Fibroblast of lung (primary cell): Measurements from ENCODE around the gene HCFC2. TPM values are rescaled to one million over a fixed set of nuclear protein-coding genes. Genes with fewer than 3 reads are reported as not detected.

Source experiments
- DNase-seq, 2 donors: peaks; one replicate each; pipeline versions ENCODE4 v3.0.0 to v3.0.0-alpha.2; 2010; ENCODE audit warnings: low read depth in 2 of 2
- H2AFZ ChIP-seq: 2 replicates; pipeline ENCODE4 v1.5.1; 2012; ENCODE audit warnings: low read length, control low read depth, inconsistent platforms
- H3K27ac ChIP-seq: 2 replicates; pipeline ENCODE4 v1.5.1; 2011; ENCODE audit warnings: low read length, control low read depth; ENCODE audit not compliant: insufficient read depth
- H3K27me3 ChIP-seq: 2 replicates; pipeline ENCODE4 v1.5.1; 2011; ENCODE audit warnings: mild to moderate bottlenecking, low read length; ENCODE audit not compliant: control insufficient read depth, insufficient read depth
- H3K36me3 ChIP-seq: 2 replicates; pipeline ENCODE4 v1.5.1; 2011; ENCODE audit warnings: low read length; ENCODE audit not compliant: control insufficient read depth, insufficient read depth
- H3K4me1 ChIP-seq: 2 replicates; pipeline ENCODE4 v1.5.1; 2011; ENCODE audit warnings: low read length; ENCODE audit not compliant: control insufficient read depth, insufficient read depth; ENCODE audit errors: extremely low read depth
- H3K4me2 ChIP-seq: 2 replicates; pipeline ENCODE4 v1.5.1; 2011; ENCODE audit warnings: low read length, control low read depth; ENCODE audit not compliant: insufficient read depth; ENCODE audit errors: extremely low read depth
- H3K4me3 ChIP-seq, 4 experiments: fragments of 200-600 bp in 1 of 4; sonication (generic) in 1 of 4; replicated peaks in 1 of 4; 2 replicates each; pipeline ENCODE4 v1.5.1; 2011 to 2016; ENCODE audit warnings: low read length in 4 of 4, low read depth in 3 of 4, mild to moderate bottlenecking in 3 of 4, control low read depth in 2 of 4, inconsistent platforms in 1 of 4, mixed read lengths in 1 of 4; ENCODE audit not compliant: insufficient read depth in 1 of 4; ENCODE audit errors: control extremely low read depth in 1 of 4
- H3K79me2 ChIP-seq: 2 replicates; pipeline ENCODE4 v1.5.1; 2012; ENCODE audit warnings: mild to moderate bottlenecking, low read length, inconsistent platforms; ENCODE audit not compliant: control insufficient read depth, insufficient read depth
- H3K9ac ChIP-seq: 2 replicates; pipeline ENCODE4 v1.5.1; 2011; ENCODE audit warnings: mild to moderate bottlenecking, low read length, control low read depth; ENCODE audit not compliant: insufficient read depth
- H3K9me3 ChIP-seq: 2 replicates; pipeline ENCODE4 v1.5.1; 2012; ENCODE audit warnings: low read depth, low read length; ENCODE audit not compliant: control insufficient read depth, insufficient read depth
- H4K20me1 ChIP-seq: 2 replicates; pipeline ENCODE4 v1.5.1; 2011; ENCODE audit warnings: low read length; ENCODE audit not compliant: control insufficient read depth, insufficient read depth; ENCODE audit errors: extremely low read depth
- CTCF ChIP-seq, 2 donors: IDR thresholded peaks in 1 of 2; conservative IDR thresholded peaks in 1 of 2; 1 replicate in 1 of 2; 2 replicates in 1 of 2; pipeline ENCODE4 v1.5.1; 2011 to 2012; ENCODE audit warnings: low read length in 2 of 2, control low read depth in 1 of 2, inconsistent platforms in 1 of 2, low read depth in 1 of 2, mild to moderate bottlenecking in 1 of 2
- EZH2 ChIP-seq: IDR thresholded peaks from 2 replicates; pipeline ENCODE4 v1.5.1; 2012; ENCODE audit warnings: low read length, control low read depth, mild to moderate bottlenecking; ENCODE audit errors: missing control alignments
- polyA plus RNA-seq, 2 donors: library from polyadenylated mRNA; depleted of rRNA in 1 of 2; stranded (reverse) in 1 of 2; unstranded in 1 of 2; fragments of >200 nt; gene quantifications; 2 replicates each; pipeline ENCODE4 v1.2.1, GENCODE V29; 2011 to 2012; ENCODE audit warnings: missing spikeins in 1 of 2
- total RNA-seq: library from RNA; depleted of rRNA; stranded (reverse); fragments of >200 nt; gene quantifications from 2 replicates; pipeline ENCODE4 v1.2.1, GENCODE V29; 2014

HCFC2 gene
- total and polyA plus RNA-seq, 2 donors (not counting 1 experiment from before 2014, with no cell fraction given), result 27.0 to 36.2 TPM

- Histone ChIP-seq H3K27ac (no peak overlapping the region), H3K36me3 (no peaks in the 10 kb centered on the region), H3K4me3 (no peak overlapping the region), H3K9me3 (no peaks in the 10 kb centered on the region), H3K4me2 (no peak overlapping the region), H4K20me1 (no peaks in the 10 kb centered on the region), H3K9ac (no peak overlapping the region), H2AFZ (no peak overlapping the region), H3K27me3 (peaks cover 5% of the 10 kb centered on the region), H3K4me1 (no peaks in the 10 kb centered on the region), H3K79me2 (no peaks in the 10 kb centered on the region)
- TF ChIP-seq CTCF (conservative IDR thresholded peaks at IDR 0.05 in 1 of 2, IDR thresholded peaks at IDR 0.05 in 1 of 2; ENCODE audit: low read depth in 1 of 2, low read length in 2 of 2) (no peak), EZH2 (no peak)
- no peak for DNase-seq
Measured at GRCh38 chr12:104154806-104155205, 90.5 kb downstream of the HCFC2 start.

Other genes with a start within 250 kb of the HCFC2 start
- gene NT5DC3, start 223.3 kb upstream of the HCFC2 start, total RNA-seq, result 10.0 and 10.4 TPM in 2 replicates
- gene NT5DC3, start 223.3 kb upstream of the HCFC2 start, polyA plus RNA-seq, result 4.1 and 4.7 TPM in 2 replicates
- gene HSP90B1, start 134.1 kb upstream of the HCFC2 start, total RNA-seq, result 381 and 1,015 TPM in 2 replicates
- 779 and 983 TPM in 2 replicates for gene HSP90B1, start 134.1 kb upstream of the HCFC2 start, polyA plus RNA-seq
- gene TDG, start 98.7 kb upstream of the HCFC2 start, total RNA-seq, result 18.8 and 19.3 TPM in 2 replicates
- 15.3 and 19.4 TPM in 2 replicates for gene TDG, start 98.7 kb upstream of the HCFC2 start, polyA plus RNA-seq
- gene GLT8D2, start 14.3 kb upstream of the HCFC2 start, total RNA-seq, result 12.6 and 36.3 TPM in 2 replicates
- 61.9 and 90.1 TPM in 2 replicates for gene GLT8D2, start 14.3 kb upstream of the HCFC2 start, polyA plus RNA-seq
- gene NFYB, start 73.7 kb downstream of the HCFC2 start, total RNA-seq, result 32.2 and 48.0 TPM in 2 replicates
- gene NFYB, start 73.7 kb downstream of the HCFC2 start, polyA plus RNA-seq, result 30.0 and 39.9 TPM in 2 replicates
- gene TXNRD1, start 151.2 kb downstream of the HCFC2 start, total RNA-seq, result 737 and 1,000 TPM in 2 replicates
- gene TXNRD1, start 151.2 kb downstream of the HCFC2 start, polyA plus RNA-seq, result 436 and 556 TPM in 2 replicates
- gene EID3, start 239.2 kb downstream of the HCFC2 start, total RNA-seq, result 8.2 and 18.0 TPM in 2 replicates
- 2.3 and 3.5 TPM in 2 replicates for gene EID3, start 239.2 kb downstream of the HCFC2 start, polyA plus RNA-seq